ENCODE data around the gene FSTL4. TPM values are rescaled to one million over a fixed set of nuclear protein-coding genes. Genes with fewer than 3 reads are reported as not detected.

FSTL4 gene
- polyA plus RNA-seq, 3 donors from 2014 or later, result not detected

DNA sequence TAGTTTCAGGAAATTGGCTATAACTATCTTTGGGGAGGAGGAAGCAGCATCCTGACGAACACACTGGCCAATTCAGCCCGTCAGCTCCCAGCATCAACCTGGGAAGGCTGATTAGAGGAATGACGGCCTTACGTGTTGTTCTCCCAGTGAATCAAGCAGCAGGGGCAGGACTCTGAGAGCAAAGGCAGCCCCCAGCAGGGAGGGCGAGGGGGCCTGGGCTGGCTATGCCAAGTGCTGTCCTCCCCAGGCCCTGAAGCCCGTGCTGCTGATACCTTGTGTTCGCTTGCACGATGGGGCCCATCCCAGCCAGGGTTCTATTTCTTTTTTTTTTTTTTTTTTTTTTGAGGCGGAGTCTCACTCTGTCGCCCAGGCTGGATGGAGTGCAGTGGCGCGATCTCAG, 254.1 kb downstream of the FSTL4 start:
- H3K4me3 Mint-ChIP-seq, result no peak overlapping the region

GRCh38 chr5:133357758-133358157, 254.6 kb downstream of the FSTL4 start:
- H3K27ac Mint-ChIP-seq, result no peak overlapping the region
- H3K27me3 Mint-ChIP-seq (ENCODE audit: low read depth in 3 of 3), result peaks cover 0 to 7% (median 1%) of the 10 kb centered on the region in 3 donors
- H3K4me3 Mint-ChIP-seq, result no peak overlapping the region
- H3K4me1 Mint-ChIP-seq, result no peaks in the 10 kb centered on the region
- no peaks in the 10 kb centered on the region for H3K36me3 Mint-ChIP-seq
- no peak for DNase-seq
- H3K9me3 Mint-ChIP-seq, result no peaks in the 10 kb centered on the region

More for the DNA sequence above, 254.1 kb downstream of the FSTL4 start:
- H3K27ac Mint-ChIP-seq, result no peak overlapping the region
- no peak for DNase-seq
- no peaks in the 10 kb centered on the region for H3K36me3 Mint-ChIP-seq
- no peaks in the 10 kb centered on the region for H3K9me3 Mint-ChIP-seq
- no peaks in the 10 kb centered on the region for H3K4me1 Mint-ChIP-seq
- H3K27me3 Mint-ChIP-seq (ENCODE audit: low read depth in 3 of 3), result peaks cover 0 to 7% (median 1%) of the 10 kb centered on the region in 3 donors

DNA sequence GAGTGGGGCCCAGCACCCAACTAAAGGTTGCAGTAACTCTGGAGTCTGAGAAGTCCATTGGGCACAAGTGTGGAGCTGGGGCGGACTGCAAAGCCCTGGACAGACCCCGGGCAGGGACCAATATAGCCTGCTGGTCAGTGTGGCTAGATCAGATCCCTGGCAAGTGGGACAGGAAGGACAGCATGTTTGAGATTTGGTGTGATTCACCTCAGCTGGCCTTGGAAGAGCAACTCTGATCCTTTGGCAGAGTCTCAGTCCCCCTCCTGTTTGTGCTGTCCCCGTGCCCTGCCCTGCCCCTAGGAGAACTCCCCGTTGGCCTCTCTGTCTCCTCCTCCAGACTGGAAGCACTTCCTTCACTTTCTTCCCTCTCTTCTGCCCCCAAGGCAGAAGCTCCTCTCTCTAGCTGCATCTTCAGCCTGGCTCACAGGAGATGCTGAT, 255.3 kb downstream of the FSTL4 start:
- Mint-ChIP-seq H3K27ac (no peak overlapping the region), H3K27me3 (ENCODE audit: low read depth in 3 of 3) (peaks cover 0 to 7% (median 1%) of the 10 kb centered on the region in 3 donors), H3K4me3 (no peak overlapping the region), H3K4me1 (no peaks in the 10 kb centered on the region), H3K36me3 (no peaks in the 10 kb centered on the region), H3K9me3 (no peaks in the 10 kb centered on the region)
- no peak for DNase-seq

GRCh38 chr5:133356396-133356983, 255.9 kb downstream of the FSTL4 start:
- Mint-ChIP-seq H3K27ac (no peak overlapping the region), H3K4me1 (no peaks in the 10 kb centered on the region)

GRCh38 chr5:133354323-133355185, 257.8 kb downstream of the FSTL4 start:
- Mint-ChIP-seq H3K27me3 (ENCODE audit: low read depth in 3 of 3) (peaks cover 0 to 5% (median 1%) of the 10 kb centered on the region in 3 donors), H3K9me3 (no peaks in the 10 kb centered on the region), H3K4me1 (no peaks in the 10 kb centered on the region), H3K27ac (no peak overlapping the region), H3K36me3 (no peaks in the 10 kb centered on the region), H3K4me3 (no peak overlapping the region)
- no peak for DNase-seq

More at GRCh38 chr5:133356396-133356983, 255.9 kb downstream of the FSTL4 start:
- peaks cover 0 to 5% (median 1%) of the 10 kb centered on the region in 3 donors for H3K27me3 Mint-ChIP-seq (ENCODE audit: low read depth in 3 of 3)
- no peaks in the 10 kb centered on the region for H3K36me3 Mint-ChIP-seq
- H3K4me3 Mint-ChIP-seq, result no peak overlapping the region
- H3K9me3 Mint-ChIP-seq, result no peaks in the 10 kb centered on the region
- DNase-seq, result no peak

DNA sequence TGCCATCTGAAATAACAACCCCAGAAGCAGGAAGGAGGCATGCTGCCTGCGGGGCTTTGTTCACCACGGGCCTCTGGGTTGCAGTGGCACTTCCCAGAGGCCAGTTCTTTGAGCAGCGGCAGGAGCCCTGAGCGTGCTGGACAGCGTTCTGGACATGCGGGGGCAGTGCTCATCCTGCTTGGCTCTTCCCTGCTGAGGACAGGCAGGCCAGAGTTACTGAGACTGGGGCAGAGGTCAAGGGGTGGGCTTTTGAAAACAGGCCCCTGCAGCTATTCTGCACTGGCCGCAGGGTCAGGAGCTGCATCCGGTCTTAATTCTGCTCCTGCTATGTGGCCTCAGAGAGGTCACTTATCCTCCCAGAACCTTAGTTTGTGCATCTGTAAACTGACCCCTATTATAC, 258.6 kb downstream of the FSTL4 start:
- Mint-ChIP-seq H3K27ac (no peak overlapping the region), H3K36me3 (no peaks in the 10 kb centered on the region), H3K4me1 (no peaks in the 10 kb centered on the region), H3K9me3 (no peaks in the 10 kb centered on the region), H3K27me3 (ENCODE audit: low read depth in 3 of 3) (peaks cover 0 to 4% (median 1%) of the 10 kb centered on the region in 3 donors), H3K4me3 (no peak overlapping the region)
- DNase-seq, result no peak

DNA sequence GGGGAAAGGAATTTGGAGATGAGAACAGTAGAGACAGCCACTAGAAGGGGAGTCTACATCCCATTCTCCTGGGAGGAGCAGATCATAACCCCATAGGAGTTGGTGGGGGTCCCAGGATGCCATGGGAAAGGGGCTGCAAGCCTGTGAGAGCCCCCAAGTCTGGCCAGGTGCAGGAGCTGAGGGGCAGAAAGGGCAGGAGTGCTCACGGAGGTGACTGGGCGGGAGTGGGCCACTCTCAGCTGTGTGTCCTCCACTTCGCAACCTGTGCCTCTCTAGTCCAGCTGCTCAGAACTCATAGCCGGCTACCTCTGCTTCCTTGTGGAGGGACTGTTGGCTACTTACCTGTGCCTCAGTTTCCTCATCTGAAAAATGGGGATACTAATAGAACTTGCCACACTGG, 263.9 kb downstream of the FSTL4 start:
- H3K9me3 Mint-ChIP-seq, result no peaks in the 10 kb centered on the region
- no peaks in the 10 kb centered on the region for H3K4me1 Mint-ChIP-seq
- peaks cover 1 to 15% (median 5%) of the 10 kb centered on the region in 3 donors for H3K27me3 Mint-ChIP-seq (ENCODE audit: low read depth in 3 of 3)
- no peak for DNase-seq
- H3K4me3 Mint-ChIP-seq, result no peak overlapping the region
- peaks cover 0 to 3% (median 0%) of the 10 kb centered on the region in 3 donors for H3K36me3 Mint-ChIP-seq
- H3K27ac Mint-ChIP-seq, result no peak overlapping the region

DNA sequence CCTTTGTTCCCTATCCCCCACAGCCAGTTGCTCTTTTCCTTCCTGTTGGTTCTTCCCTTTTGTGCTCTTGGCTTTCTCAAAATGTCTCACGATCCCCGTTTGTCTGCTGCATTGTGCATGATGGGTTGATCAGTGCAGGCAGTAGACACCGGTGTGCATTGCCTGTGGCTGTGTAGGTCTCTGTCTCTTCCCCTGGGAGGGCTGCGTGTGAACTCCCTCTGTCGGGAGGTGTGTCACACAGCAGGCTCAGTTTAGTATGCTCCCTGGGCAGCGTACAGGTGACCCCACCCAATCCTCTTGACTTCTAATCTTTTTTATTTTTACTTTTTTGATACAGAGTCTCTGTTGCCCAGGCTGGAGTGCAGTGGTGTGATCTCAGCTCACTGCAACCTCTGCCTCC, 265.3 kb downstream of the FSTL4 start:
- no peak for DNase-seq
- peaks cover 0 to 15% (median 5%) of the 10 kb centered on the region in 3 donors for H3K27me3 Mint-ChIP-seq (ENCODE audit: low read depth in 3 of 3)
- no peaks in the 10 kb centered on the region for H3K4me1 Mint-ChIP-seq
- H3K9me3 Mint-ChIP-seq, result no peaks in the 10 kb centered on the region
- H3K27ac Mint-ChIP-seq, result no peak overlapping the region
- peaks cover 0 to 3% (median 0%) of the 10 kb centered on the region in 3 donors for H3K36me3 Mint-ChIP-seq
- H3K4me3 Mint-ChIP-seq, result no peak overlapping the region

GRCh38 chr5:133344266-133344665, 268.1 kb downstream of the FSTL4 start:
- Mint-ChIP-seq H3K36me3 (peaks cover 0 to 3% (median 0%) of the 10 kb centered on the region in 3 donors), H3K9me3 (no peaks in the 10 kb centered on the region), H3K4me3 (no peak overlapping the region), H3K27ac (no peak overlapping the region), H3K27me3 (ENCODE audit: low read depth in 3 of 3) (peaks cover 0 to 13% (median 8%) of the 10 kb centered on the region in 3 donors), H3K4me1 (no peaks in the 10 kb centered on the region)
- no peak for DNase-seq

- DNase-seq, result no peak
- Mint-ChIP-seq H3K9me3 (no peaks in the 10 kb centered on the region), H3K36me3 (peaks cover 0 to 3% (median 0%) of the 10 kb centered on the region in 3 donors), H3K27ac (no peak overlapping the region), H3K27me3 (ENCODE audit: low read depth in 3 of 3) (peaks cover 0 to 13% (median 8%) of the 10 kb centered on the region in 3 donors), H3K4me1 (no peaks in the 10 kb centered on the region), H3K4me3 (no peak overlapping the region)
Observed at GRCh38 chr5:133343196-133343595, 269.1 kb downstream of the FSTL4 start.

DNA sequence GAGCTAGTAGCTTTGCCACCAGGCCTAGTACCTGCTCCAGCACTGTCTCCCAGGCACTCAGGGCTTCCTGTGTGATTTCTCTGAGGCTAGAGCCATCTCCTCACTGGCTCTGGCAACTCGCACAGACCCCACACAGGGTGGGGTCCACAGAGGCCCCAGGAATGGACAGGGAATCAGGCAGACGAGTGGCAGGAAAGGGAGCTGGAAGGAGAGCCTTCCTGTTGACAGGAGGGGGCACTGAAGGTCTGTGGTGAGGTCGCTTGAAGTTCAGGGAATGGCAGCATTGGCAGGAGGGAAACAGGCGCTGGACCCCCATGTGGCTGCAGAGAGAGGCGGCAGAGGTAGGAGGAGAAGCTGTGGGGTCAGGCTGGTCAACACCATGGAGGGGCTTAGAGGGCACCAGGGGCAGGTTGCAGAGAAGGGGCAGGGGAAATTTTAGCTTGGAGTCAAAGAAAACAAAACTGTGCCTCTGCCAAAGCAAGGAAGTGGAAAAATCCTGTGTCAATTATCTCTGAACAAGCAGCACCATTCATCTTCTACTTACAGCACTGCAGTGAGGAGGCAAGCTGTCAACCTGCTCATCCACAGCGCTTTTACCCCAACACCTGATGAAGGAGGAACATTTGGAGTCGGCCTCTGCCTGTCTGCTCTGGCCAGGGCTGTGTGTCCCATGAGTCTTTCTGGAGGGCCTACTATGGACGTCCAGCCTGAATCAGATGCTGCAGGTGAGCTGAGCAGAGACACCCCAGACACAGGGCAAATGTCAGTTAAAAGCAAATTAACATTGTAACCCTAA, 270.2 kb downstream of the FSTL4 start:
- Mint-ChIP-seq H3K4me3 (no peak overlapping the region), H3K27me3 (ENCODE audit: low read depth in 3 of 3) (peaks cover 0 to 11% (median 8%) of the 10 kb centered on the region in 3 donors), H3K4me1 (no peaks in the 10 kb centered on the region), H3K36me3 (peaks cover 0 to 3% (median 0%) of the 10 kb centered on the region in 3 donors), H3K9me3 (no peaks in the 10 kb centered on the region), H3K27ac (no peak overlapping the region)
- DNase-seq, result no peak

- H3K27me3 Mint-ChIP-seq (ENCODE audit: low read depth in 3 of 3), result peaks cover 0 to 9% (median 5%) of the 10 kb centered on the region in 3 donors
- no peaks in the 10 kb centered on the region for H3K36me3 Mint-ChIP-seq
- H3K4me1 Mint-ChIP-seq, result no peaks in the 10 kb centered on the region
- no peak overlapping the region for H3K4me3 Mint-ChIP-seq
- H3K27ac Mint-ChIP-seq, result no peak overlapping the region
- no peak for DNase-seq
- no peaks in the 10 kb centered on the region for H3K9me3 Mint-ChIP-seq
Observed at GRCh38 chr5:133341296-133341695, 271.0 kb downstream of the FSTL4 start.

DNA sequence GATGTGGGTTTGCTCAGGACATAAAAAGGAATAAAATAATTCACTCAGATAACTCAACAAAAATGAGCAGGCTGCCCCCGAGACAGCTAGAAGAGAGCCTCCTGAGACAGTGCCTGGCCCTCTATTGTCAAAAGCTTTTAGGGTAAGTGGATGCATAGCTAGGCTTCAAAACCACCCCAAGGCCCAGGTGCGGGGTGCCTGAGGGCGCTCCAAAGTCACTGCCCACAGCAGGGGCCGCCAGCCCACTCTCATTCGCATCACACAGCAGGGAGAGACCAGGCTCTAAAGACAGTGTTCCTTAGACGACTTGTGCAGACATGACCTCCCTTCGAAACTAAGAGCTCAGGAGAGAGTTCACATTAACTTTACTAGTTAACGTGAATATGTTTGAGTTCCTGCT, 271.5 kb downstream of the FSTL4 start:
- Mint-ChIP-seq H3K9me3 (no peaks in the 10 kb centered on the region), H3K4me1 (no peaks in the 10 kb centered on the region), H3K36me3 (no peaks in the 10 kb centered on the region), H3K27ac (no peak overlapping the region), H3K4me3 (no peak overlapping the region), H3K27me3 (ENCODE audit: low read depth in 3 of 3) (peaks cover 0 to 8% (median 5%) of the 10 kb centered on the region in 3 donors)
- DNase-seq, result no peak
